Fibroblast of pulmonary artery (primary cell): ENCODE results near the gene DAPP1.

ENCODE experiments used
- DNase-seq: peaks from one replicate; pipeline ENCODE4 v3.0.0-alpha.2; 2010; ENCODE audit warnings: low read depth
- H3K4me3 ChIP-seq: replicated peaks from 2 replicates; pipeline ENCODE4 v1.5.1; 2011; ENCODE audit warnings: low read depth, mild to moderate bottlenecking, control low read depth, low read length, moderate library complexity
- TF ChIP-seq, protein P1 (sequence below): IDR thresholded peaks from 2 replicates; pipeline ENCODE4 v1.5.1; 2011; ENCODE audit warnings: mild to moderate bottlenecking, control low read depth, low read length, inconsistent platforms; ENCODE audit errors: missing control alignments

The DAPP1 gene

DNA sequence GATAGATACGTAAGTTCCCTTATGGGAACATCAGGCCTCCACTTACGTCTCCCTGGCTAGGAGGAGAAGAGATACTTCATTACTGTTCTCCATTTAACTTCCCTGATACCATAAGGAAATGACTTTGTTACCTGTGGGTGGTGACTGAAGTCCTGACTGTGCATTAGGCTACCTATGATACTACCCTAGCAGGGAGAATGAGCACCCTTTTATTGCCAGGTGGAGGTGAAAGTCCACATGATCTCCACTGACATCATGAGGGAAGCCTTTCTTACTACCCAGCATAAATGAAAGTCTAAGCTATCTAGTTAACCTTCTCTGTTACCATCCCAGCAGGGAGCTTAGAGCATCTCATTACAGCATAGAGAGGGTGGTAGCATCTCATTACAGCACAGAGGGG lies 102.0 kb downstream of the DAPP1 start:
- TF ChIP-seq, protein P1, sequence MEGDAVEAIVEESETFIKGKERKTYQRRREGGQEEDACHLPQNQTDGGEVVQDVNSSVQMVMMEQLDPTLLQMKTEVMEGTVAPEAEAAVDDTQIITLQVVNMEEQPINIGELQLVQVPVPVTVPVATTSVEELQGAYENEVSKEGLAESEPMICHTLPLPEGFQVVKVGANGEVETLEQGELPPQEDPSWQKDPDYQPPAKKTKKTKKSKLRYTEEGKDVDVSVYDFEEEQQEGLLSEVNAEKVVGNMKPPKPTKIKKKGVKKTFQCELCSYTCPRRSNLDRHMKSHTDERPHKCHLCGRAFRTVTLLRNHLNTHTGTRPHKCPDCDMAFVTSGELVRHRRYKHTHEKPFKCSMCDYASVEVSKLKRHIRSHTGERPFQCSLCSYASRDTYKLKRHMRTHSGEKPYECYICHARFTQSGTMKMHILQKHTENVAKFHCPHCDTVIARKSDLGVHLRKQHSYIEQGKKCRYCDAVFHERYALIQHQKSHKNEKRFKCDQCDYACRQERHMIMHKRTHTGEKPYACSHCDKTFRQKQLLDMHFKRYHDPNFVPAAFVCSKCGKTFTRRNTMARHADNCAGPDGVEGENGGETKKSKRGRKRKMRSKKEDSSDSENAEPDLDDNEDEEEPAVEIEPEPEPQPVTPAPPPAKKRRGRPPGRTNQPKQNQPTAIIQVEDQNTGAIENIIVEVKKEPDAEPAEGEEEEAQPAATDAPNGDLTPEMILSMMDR = no peak
- no peak for DNase-seq
- H3K4me3 ChIP-seq = no peak overlapping the region
